Smooth muscle cell of the pulmonary artery (primary cell): Measurements from ENCODE around the gene RAB42. TPM values are rescaled to one million over a fixed set of nuclear protein-coding genes. Genes with fewer than 3 reads are reported as not detected.

Experiments used
- total RNA-seq: library from RNA; depleted of rRNA; stranded (reverse); fragments of >200 nt; gene quantifications from 2 replicates; pipeline ENCODE4 v1.2.3, GENCODE V29; 2014

Gene RAB42
- total RNA-seq, result 2.2 and 5.7 TPM in 2 replicates

GRCh38 chr1:28591708-28592320, at the start of gene RAB42:
Gene RAB42 (plus strand): TSS chr1:28592265. CDS start chr1:28592512, 247 bp downstream.

GRCh38 chr1:28552758-28553663, 39.1 kb upstream of the RAB42 start, which contains the start of gene TRNAU1AP:
Gene TRNAU1AP (plus strand): TSS chr1:28553085. CDS start chr1:28553111, 26 bp downstream.

GRCh38 chr1:28642847-28643635, 51.0 kb downstream of the RAB42 start, which contains the start of gene TAF12:
Gene TAF12 (minus strand): TSS chr1:28643067. CDS start chr1:28622081, 20,986 bp downstream.

Other genes starting within 250 kb of the RAB42 start
- 7.3 and 10.0 TPM in 2 replicates for gene PHACTR4, start 222.5 kb upstream of the RAB42 start, total RNA-seq
- gene RCC1, start 86.2 kb upstream of the RAB42 start, total RNA-seq, result 45.9 and 47.2 TPM in 2 replicates
- 19.2 and 21.0 TPM in 2 replicates for gene TRNAU1AP, start 39.2 kb upstream of the RAB42 start, total RNA-seq
- 34.2 and 34.8 TPM in 2 replicates for gene TAF12, start 50.8 kb downstream of the RAB42 start, total RNA-seq
- gene RNU11, start 56.3 kb downstream of the RAB42 start, total RNA-seq, result not detected in 2 replicates
- 8.4 and 10.2 TPM in 2 replicates for gene GMEB1, start 76.5 kb downstream of the RAB42 start, total RNA-seq
- 46.5 and 48.9 TPM in 2 replicates for gene YTHDF2, start 144.7 kb downstream of the RAB42 start, total RNA-seq
- gene OPRD1, start 219.9 kb downstream of the RAB42 start, total RNA-seq, result under 0.01 and 0.13 TPM in 2 replicates